DND-41 (cell line): ENCODE measurements around the gene ZSWIM5.

Source experiments
- ATAC-seq: fragments of 200-7000 bp; cut with Tn5 transposase; 3 replicates; pipeline ENCODE4 v1.9.1; 2021; ENCODE audit warnings: low read depth; ENCODE audit not compliant: insufficient read depth
- DNase-seq: peaks from one replicate; pipeline ENCODE4 v3.0.0-alpha.2; 2020
- H2AFZ ChIP-seq: 2 replicates; pipeline ENCODE4 v1.6.0; 2012; ENCODE audit warnings: low read depth, low read length
- H3K27ac ChIP-seq: 2 replicates; pipeline ENCODE4 v1.5.1; 2012; ENCODE audit warnings: low read length, inconsistent platforms
- H3K27me3 ChIP-seq: fragments of 200-600 bp; sonication (generic); 2 replicates; pipeline ENCODE4 v1.6.0; 2012; ENCODE audit warnings: low read length, mild to moderate bottlenecking, inconsistent platforms; ENCODE audit not compliant: insufficient read depth, poor library complexity
- H3K36me3 ChIP-seq: 2 replicates; pipeline ENCODE4 v1.5.1; 2012; ENCODE audit warnings: low read length, inconsistent platforms; ENCODE audit not compliant: insufficient read depth
- H3K4me1 ChIP-seq: 2 replicates; pipeline ENCODE4 v1.5.1; 2012; ENCODE audit warnings: mild to moderate bottlenecking, low read length; ENCODE audit not compliant: insufficient read depth
- H3K4me2 ChIP-seq: 2 replicates; pipeline ENCODE4 v1.6.0; 2012; ENCODE audit warnings: mild to moderate bottlenecking, moderate library complexity, low read length, inconsistent platforms; ENCODE audit not compliant: insufficient read depth
- H3K4me3 ChIP-seq, 2 experiments: fragments of 200-600 bp in 1 of 2; shearing (Covaris generic) in 1 of 2; 2 replicates each; pipeline ENCODE4 v1.5.1; 2012 to 2016; ENCODE audit warnings: inconsistent platforms in 2 of 2, low read length in 2 of 2, mild to moderate bottlenecking in 2 of 2, low read depth in 1 of 2, moderate library complexity in 1 of 2
- H3K79me2 ChIP-seq: 2 replicates; pipeline ENCODE4 v1.6.0; 2012; ENCODE audit warnings: low read length, inconsistent platforms; ENCODE audit not compliant: insufficient read depth
- H3K9ac ChIP-seq: 2 replicates; pipeline ENCODE4 v1.6.0; 2012; ENCODE audit warnings: low read depth, mild to moderate bottlenecking, inconsistent platforms, low read length, moderate library complexity
- H3K9me3 ChIP-seq: 2 replicates; pipeline ENCODE4 v1.5.1; 2012; ENCODE audit warnings: low read length, moderate library complexity, mild to moderate bottlenecking, inconsistent platforms; ENCODE audit not compliant: insufficient read depth, severe bottlenecking
- H4K20me1 ChIP-seq: 2 replicates; pipeline ENCODE4 v1.6.0; 2012; ENCODE audit warnings: low read length; ENCODE audit not compliant: insufficient read depth
- CTCF ChIP-seq: IDR thresholded peaks from 2 replicates; pipeline ENCODE4 v1.5.1; 2012; ENCODE audit warnings: borderline replicate concordance, low read length, moderate library complexity, mild to moderate bottlenecking; ENCODE audit not compliant: poor library complexity, severe bottlenecking; ENCODE audit errors: extremely low read depth
- EZH2 ChIP-seq: IDR thresholded peaks from 3 replicates; pipeline ENCODE4 v1.6.1; 2012; ENCODE audit warnings: borderline replicate concordance, low read depth, mild to moderate bottlenecking, moderate library complexity, low read length, inconsistent platforms; ENCODE audit not compliant: severe bottlenecking

ZSWIM5 gene

GRCh38 chr1:45213892-45214291 lies 7.5 kb upstream of the ZSWIM5 start:
- Histone ChIP-seq H3K9ac (no peak overlapping the region), H3K4me3 (no peak overlapping the region), H3K4me2 (no peak overlapping the region), H2AFZ (no peak overlapping the region), H3K27ac (no peak overlapping the region), H3K79me2 (no peaks in the 10 kb centered on the region), H3K36me3 (no peaks in the 10 kb centered on the region), H4K20me1 (no peaks in the 10 kb centered on the region; the same call in 1 of the 2 replicates), H3K9me3 (no peaks in the 10 kb centered on the region), H3K27me3 (peaks cover 16% of the 10 kb centered on the region), H3K4me1 (no peaks in the 10 kb centered on the region)
- TF ChIP-seq EZH2 (no peak), CTCF (no peak)
- DNase-seq (no peak), ATAC-seq (no peak)

DNA sequence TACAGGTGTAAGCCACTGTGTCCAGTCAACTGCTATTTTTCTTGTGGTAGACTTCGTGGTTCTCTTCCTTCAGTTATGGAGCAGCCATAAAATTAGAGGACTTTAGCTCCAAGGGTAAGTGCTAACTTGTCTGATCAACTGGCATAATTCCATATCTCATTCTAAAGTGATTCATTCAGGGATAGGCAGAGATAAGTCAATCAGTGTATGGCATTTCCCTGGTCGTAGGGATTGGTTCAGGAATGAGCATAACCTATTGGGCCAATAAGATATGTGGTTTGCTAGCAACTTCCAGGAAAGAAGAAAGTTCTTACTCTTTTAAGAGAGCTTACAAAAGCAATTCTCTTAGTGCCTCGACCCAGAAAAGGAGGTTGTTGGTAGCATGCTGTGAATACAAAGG lies 4.7 kb upstream of the ZSWIM5 start:
- Histone ChIP-seq H3K27me3 (peaks cover 45% of the 10 kb centered on the region), H2AFZ (no peak overlapping the region), H3K9ac (no peak overlapping the region), H3K36me3 (no peaks in the 10 kb centered on the region), H3K27ac (no peak overlapping the region), H3K4me1 (peaks cover 12% of the 10 kb centered on the region), H4K20me1 (no peaks in the 10 kb centered on the region; the same call in 1 of the 2 replicates), H3K4me2 (no peak overlapping the region), H3K79me2 (no peaks in the 10 kb centered on the region), H3K4me3 (no peak overlapping the region), H3K9me3 (no peaks in the 10 kb centered on the region)
- ATAC-seq = no peak
- TF ChIP-seq EZH2 (no peak), CTCF (no peak)
- DNase-seq = no peak

DNA sequence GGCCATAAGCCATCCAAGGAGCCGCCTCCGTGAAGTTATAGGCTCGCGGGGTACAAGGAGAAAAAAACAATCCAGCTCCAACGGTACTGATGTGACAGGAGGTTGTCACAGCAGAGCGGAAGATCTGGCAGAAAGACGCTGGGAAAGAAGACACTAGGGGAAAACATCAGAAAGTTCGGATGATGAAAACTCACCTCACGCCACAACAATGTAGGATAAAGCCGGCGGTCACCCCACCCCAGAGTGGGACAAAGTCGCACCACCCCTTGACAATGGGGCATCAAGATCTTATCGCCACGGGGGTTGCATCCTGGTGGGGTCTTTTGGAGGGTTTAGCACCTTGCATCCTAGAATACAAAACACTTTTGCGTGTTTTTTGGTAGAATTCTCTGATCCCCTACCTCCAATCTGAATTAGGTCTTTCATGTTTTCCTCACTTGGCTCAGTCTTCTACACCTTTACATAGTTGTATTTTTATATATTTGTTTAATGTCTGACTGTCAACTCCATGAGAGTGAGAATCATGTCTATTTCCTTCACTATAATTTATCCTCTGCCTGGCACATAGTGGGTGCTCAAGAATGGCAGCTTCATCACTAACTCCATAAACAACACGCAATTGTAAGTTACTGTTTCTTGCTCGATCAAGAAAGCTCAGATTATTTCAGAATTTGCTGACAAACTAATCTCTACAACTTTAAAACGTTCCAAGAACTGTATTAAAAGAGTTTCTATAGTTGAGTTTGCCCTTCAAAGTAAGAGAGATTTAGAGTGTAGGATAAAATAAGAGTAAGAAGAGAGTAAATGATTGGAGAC lies 611 bp upstream of the ZSWIM5 start:
- peaks cover 78% of the 10 kb centered on the region for H3K27me3 ChIP-seq
- H2AFZ ChIP-seq = peak overlapping the region; percentile 79
- peak overlapping the region; percentile 56 for H3K9ac ChIP-seq

More for the DNA sequence above, 611 bp upstream of the ZSWIM5 start:
- H3K9me3 ChIP-seq = no peaks in the 10 kb centered on the region
- no peak; the same call in 2 of the 3 replicates for ATAC-seq
- peak overlapping the region; percentile 21 to 72 for H3K4me3 ChIP-seq
- H3K36me3 ChIP-seq = no peaks in the 10 kb centered on the region
- peaks cover 19% of the 10 kb centered on the region for H3K4me1 ChIP-seq
- no peaks in the 10 kb centered on the region for H3K79me2 ChIP-seq
- H4K20me1 ChIP-seq = no peaks in the 10 kb centered on the region; the same call in 1 of the 2 replicates
- TF ChIP-seq EZH2 = peak; percentile 99
- no peak for TF ChIP-seq CTCF
- DNase-seq = no peak
- H3K4me2 ChIP-seq = peak overlapping the region; percentile 98
- no peak overlapping the region for H3K27ac ChIP-seq
